HEK293 (cell line): Measurements from ENCODE around the gene CCSER1.

Experiments
- ZFP37 ChIP-seq: fragments of 450-650 bp; formaldehyde crosslinking; IDR thresholded peaks from 2 replicates; pipeline ENCODE4 v1.5.1; 2016; ENCODE audit warnings: missing biosample characterization, missing genetic modification characterization
- ZNF132 ChIP-seq: fragments of 450-650 bp; formaldehyde crosslinking; IDR thresholded peaks from 2 replicates; pipeline ENCODE4 v1.5.1; 2017; ENCODE audit warnings: missing biosample characterization, missing genetic modification characterization, borderline replicate concordance
- ZNF335 ChIP-seq: fragments of 450-650 bp; formaldehyde crosslinking; conservative IDR thresholded peaks from 2 replicates; pipeline ENCODE4 v1.5.1; 2016; ENCODE audit warnings: missing biosample characterization, missing genetic modification characterization
- TF ChIP-seq, protein P1 (sequence below): sonication (generic); formaldehyde crosslinking; IDR thresholded peaks from 2 replicates; pipeline ENCODE4 v1.8.1; 2022; ENCODE audit warnings: mild to moderate bottlenecking, moderate library complexity, missing genetic modification reagents
- TF ChIP-seq, protein P2 (sequence below): fragments of 450-650 bp; formaldehyde crosslinking; IDR thresholded peaks from 2 replicates; pipeline ENCODE4 v1.5.1; 2016; ENCODE audit warnings: missing biosample characterization, missing genetic modification characterization

DNA sequence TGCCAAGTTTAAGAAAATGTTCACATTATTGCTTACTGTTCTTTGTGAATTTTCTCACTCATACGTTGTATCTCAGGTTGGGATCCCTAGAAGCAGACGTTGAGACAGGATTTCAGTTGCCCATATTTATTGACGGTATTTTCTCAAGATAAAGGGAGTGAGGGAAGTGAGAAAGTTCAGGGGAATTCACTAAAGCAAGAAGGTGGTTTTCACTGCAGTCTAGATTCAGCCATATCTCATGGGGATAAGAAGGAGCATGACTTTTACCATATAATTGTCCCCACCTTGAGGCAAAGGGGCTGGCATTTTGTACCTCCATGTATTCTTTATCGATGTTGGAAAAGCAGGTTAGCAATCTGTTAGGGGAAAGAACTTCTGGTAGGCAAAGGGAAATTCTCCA, 543.0 kb downstream of the CCSER1 start:
- TF ChIP-seq, protein P1, sequence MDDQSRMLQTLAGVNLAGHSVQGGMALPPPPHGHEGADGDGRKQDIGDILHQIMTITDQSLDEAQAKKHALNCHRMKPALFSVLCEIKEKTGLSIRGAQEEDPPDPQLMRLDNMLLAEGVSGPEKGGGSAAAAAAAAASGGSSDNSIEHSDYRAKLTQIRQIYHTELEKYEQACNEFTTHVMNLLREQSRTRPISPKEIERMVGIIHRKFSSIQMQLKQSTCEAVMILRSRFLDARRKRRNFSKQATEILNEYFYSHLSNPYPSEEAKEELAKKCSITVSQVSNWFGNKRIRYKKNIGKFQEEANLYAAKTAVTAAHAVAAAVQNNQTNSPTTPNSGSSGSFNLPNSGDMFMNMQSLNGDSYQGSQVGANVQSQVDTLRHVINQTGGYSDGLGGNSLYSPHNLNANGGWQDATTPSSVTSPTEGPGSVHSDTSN = no peak
- no peak for TF ChIP-seq ZNF132
- no peak for TF ChIP-seq ZNF335 (tag by site-specific recombination)
- TF ChIP-seq, protein P2, sequence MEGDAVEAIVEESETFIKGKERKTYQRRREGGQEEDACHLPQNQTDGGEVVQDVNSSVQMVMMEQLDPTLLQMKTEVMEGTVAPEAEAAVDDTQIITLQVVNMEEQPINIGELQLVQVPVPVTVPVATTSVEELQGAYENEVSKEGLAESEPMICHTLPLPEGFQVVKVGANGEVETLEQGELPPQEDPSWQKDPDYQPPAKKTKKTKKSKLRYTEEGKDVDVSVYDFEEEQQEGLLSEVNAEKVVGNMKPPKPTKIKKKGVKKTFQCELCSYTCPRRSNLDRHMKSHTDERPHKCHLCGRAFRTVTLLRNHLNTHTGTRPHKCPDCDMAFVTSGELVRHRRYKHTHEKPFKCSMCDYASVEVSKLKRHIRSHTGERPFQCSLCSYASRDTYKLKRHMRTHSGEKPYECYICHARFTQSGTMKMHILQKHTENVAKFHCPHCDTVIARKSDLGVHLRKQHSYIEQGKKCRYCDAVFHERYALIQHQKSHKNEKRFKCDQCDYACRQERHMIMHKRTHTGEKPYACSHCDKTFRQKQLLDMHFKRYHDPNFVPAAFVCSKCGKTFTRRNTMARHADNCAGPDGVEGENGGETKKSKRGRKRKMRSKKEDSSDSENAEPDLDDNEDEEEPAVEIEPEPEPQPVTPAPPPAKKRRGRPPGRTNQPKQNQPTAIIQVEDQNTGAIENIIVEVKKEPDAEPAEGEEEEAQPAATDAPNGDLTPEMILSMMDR = no peak
- TF ChIP-seq ZFP37 (tag by site-specific recombination) = no peak
